ENCODE measurements around the gene UPK1A.
A peak's percentile ranks its signal among the peaks of the same experiment; 100 is the strongest.
"Not testable (repeated sequence)": the region's sequence is repeated elsewhere in the genome, so short reads cannot be mapped to it uniquely, and the experiment has no call there.

UPK1A gene

GRCh38 chr19:35718345-35719041, 52.2 kb downstream of the UPK1A start:
- DNase-seq (ENCODE audit: low spot score), result peak; percentile 51

GRCh38 chr19:35719402-35720162, 53.3 kb downstream of the UPK1A start:
- no peak for DNase-seq (ENCODE audit: low spot score)

- DNase-seq (ENCODE audit: low spot score), result no peak
These were observed 53.8 kb downstream of the UPK1A start for GRCh38 chr19:35720163-35720524.

GRCh38 chr19:35720648-35721047, 54.3 kb downstream of the UPK1A start:
- DNase-seq (ENCODE audit: low spot score), result no peak

GRCh38 chr19:35721374-35721773, 55.1 kb downstream of the UPK1A start:
- no peak for DNase-seq (ENCODE audit: low spot score)

GRCh38 chr19:35722461-35722860, 56.1 kb downstream of the UPK1A start:
- DNase-seq (ENCODE audit: low spot score), result no peak

- DNase-seq (ENCODE audit: low spot score), result no peak
These were observed 56.6 kb downstream of the UPK1A start for GRCh38 chr19:35722897-35723296.

GRCh38 chr19:35723671-35724070, 57.4 kb downstream of the UPK1A start:
- no peak for DNase-seq (ENCODE audit: low spot score)

- DNase-seq (ENCODE audit: low spot score), result not testable (repeated sequence)
These were observed 57.8 kb downstream of the UPK1A start for GRCh38 chr19:35724132-35724531.

GRCh38 chr19:35724560-35724959, 58.2 kb downstream of the UPK1A start:
- DNase-seq (ENCODE audit: low spot score), result no peak

- DNase-seq (ENCODE audit: low spot score), result no peak
These were observed 59.0 kb downstream of the UPK1A start for GRCh38 chr19:35725216-35725861.

- DNase-seq (ENCODE audit: low spot score), result no peak
These were observed 61.0 kb downstream of the UPK1A start for GRCh38 chr19:35727053-35727955.

Data from NAMALWA (cell line).